HG03108 (cell line): Measurements from ENCODE around the gene STT3B.

ENCODE experiments used
- ATAC-seq: cut with Tn5 transposase; IDR thresholded peaks from one replicate; pipeline ENCODE4 v1.9.1; 2021; ENCODE audit warnings: moderate library complexity; ENCODE audit not compliant: unreplicated experiment

Gene STT3B

GRCh38 chr3:31516757-31517156 lies 16.0 kb upstream of the STT3B start:
- no peak for ATAC-seq

GRCh38 chr3:31521468-31521867 lies 11.3 kb upstream of the STT3B start:
- no peak for ATAC-seq

DNA sequence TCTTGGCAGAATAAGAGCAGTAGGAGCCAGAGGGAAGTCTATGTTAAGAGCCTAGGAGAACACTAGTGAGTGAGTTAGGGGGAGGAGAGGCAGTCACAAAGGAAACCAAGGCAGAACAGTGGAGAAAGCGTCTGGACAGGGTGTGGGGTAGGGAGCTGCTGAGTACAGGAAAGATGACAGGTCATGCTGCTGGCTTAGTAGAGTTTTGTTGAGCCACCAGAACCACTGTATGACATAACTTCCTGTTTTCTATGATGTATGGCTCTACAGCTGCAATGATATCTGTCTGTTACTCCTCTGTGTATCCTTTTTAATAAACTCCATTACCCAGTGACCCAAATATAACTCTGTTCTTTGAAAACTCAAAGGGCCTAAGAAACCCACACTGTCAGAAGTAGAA lies 10.6 kb upstream of the STT3B start:
- ATAC-seq: peak; percentile 49

DNA sequence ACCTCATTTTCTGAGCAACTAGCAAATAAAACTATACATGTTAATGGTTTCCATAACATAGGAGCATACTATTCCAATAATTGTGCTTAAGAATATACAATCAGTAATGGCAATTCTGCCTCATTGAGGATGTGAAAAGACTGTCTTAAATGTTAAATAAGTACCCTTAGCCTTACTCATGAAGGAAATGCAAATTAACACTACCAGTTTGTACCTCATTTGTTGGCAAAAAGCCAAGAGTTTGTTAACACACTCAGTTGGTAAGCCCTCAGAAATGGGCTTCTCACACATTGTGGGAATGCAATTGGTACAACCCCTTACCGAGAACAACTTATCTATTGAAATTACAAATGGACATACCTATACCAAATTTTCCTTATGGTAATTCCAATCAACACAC lies 9.2 kb upstream of the STT3B start:
- no peak for ATAC-seq

GRCh38 chr3:31525532-31525931 lies 7.2 kb upstream of the STT3B start:
- ATAC-seq: no peak

DNA sequence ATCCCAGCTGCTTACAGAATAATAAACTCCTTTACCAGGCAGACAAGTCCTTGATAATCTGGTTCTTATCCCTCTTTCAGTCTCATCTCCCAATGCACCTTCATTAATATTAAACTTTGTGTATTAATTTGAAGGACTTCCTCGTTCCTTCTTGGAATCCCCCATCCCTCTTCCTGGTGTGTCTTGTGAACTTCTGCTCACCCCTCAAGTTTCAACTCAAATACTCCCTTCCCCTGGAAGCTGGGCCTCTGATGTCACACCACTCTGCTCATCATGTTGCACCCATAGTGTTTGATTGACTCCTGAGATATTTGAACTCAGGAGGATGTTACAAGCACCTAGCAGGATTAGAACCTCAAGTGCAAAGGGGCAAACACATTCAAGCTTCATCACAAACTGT lies 3.3 kb upstream of the STT3B start:
- ATAC-seq: no peak

DNA sequence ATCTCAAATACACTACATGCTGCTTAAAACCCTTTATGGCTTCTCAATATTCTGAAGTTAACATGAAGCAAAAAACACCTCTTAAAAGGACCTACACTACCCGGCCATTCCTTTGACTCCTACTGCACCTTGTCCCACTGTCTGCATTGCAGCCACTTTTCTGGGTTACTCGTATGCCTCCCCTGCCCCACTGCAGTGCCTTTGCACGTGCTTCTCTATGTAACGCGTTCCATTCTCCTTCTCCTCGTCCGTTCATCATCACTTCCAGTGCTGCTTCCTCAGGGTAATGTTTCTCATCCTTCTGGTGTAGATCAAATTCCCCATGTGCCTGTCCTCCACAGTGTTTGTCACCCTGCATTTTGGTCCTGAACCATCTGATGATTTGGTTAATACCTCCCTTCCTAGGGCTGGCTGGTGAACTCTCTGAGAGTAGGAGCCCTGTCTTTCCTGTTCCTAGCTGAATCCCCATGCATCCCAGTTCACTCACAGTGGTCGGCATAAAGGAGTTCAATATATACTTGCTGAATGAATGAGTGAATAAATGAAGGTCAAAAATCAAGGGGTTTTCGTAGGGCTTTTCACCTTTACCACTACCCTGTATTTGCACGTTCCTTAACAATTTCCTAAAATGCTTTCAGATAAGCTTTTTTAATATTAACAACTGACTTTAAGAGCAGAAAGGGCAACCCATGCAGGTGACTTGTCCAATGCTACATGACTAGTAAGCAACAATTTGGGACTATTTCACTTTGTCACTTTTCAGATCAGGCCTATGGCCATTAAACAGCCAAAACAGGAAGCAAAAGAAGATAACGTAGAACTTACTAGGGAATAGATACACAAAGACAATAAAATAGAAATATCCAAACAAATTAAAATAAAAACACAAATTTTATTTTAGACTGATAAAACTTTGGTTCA lies 2.4 kb upstream of the STT3B start:
- no peak for ATAC-seq

- ATAC-seq: no peak
Measured at GRCh38 chr3:31530960-31531335, 1.8 kb upstream of the STT3B start.

DNA sequence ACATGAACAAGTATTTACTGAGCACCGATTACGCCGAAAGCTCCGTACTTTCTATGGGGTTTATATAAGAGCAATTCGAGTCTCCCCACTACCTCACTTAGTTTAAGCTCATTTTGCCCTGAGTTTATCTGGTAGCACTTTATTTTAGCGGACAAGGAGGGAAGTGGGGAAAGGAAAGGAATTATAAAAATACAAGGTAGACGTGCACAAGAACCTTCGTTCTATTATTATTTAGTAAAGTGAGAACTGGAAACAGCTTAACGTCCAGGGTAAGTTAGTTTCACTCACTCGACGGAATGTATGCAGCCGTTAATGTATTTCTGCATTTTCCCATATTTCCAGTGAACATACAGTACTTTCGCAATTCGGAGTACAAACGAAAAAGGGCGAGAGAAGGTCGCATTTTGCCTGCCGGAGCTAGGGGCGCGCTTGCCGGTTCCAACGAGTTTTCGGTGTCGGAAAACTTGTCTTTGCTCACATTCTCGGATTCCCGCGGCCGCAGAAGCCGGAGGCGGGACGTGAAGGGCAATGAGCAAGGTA lies 1.2 kb upstream of the STT3B start:
- ATAC-seq: no peak

DNA sequence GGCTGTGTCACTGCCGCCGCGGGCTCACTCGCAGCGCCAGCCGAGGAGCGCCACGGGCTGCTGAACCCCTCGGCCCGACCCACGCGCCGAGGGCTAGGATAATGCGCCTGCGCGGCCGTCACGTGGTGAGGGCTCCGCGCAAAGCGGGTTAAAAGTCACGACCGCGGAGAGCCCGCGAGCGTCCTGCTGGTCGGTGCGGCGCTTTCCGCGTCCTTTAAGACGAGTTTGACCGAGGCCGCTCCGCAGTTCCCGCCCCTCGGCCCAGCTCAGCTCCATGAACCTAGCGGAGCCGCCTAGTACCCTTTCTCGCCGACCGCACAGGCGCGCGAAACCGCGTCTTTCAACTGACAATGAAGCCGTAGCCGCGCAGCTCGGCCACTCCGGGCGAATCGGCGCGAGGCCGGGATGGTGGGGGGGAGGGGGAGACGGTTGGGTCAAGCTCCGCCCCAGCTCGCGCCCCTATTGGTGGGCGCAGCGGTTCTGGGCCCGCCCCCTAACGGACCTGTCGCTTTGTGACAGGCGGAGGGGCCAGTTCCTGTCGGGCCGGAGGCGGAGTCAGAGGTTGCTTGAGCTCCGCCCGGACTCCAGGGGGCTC lies 636 bp upstream of the STT3B start:
- ATAC-seq: peak; percentile 85

DNA sequence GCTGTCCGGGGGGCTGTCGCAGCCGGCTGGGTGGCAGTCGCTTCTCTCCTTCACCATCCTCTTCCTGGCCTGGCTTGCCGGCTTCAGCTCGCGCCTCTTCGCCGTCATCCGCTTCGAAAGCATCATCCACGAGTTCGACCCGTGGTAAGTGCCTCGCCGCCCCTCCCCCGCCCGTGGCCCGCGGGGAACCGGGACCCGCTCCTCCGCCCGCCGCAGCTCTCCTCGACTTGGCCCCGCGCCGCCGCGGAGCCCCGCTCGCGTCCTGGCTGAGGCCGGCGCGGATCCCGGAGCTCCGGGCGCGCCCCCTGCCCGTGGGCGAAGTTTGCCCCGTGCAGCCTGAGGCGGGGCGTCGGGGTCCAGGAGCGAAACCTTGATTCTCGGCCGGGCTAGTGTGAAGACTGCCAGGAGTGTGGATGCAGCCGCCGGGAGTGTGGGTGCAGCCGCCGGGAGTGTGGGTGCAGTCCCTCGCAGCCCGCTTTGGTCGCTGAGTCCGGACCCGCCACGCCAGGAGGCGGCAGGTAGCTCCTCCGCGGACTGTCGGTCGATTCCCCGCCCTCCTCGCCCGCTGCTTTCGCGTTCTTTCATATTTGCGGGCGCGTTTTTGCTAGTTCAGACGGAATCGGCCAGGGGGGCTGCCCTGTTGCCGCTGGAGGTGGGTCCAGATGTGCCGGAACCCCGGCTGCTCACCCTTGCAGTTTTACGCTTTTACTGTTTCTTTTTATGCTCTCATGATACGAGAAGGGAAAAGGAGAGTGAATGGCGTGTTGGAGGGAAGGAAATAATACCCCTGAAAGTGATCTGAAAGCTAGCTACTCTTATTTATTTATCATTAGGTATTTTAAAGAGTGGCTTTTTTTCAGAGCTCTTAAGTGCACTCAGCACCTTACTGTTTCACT lies 692 bp downstream of the STT3B start:
- peak; percentile 0 for ATAC-seq

DNA sequence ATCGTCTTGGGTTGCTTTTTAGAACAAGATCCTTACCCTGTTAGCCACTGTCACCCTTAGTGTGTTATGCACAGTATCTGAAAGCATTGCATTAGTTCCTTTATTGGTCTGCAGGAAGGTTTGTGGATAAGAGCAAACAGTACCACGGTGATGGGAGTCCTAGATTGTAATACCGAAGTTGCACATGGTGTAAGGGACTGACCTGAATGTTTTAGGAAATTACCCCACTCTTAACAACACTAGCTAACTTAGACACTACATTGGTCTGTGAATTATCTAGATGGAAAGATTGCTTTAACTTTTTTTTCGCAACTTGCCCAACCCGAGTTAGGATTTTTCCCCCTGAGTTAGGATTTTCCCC lies 1.3 kb downstream of the STT3B start:
- ATAC-seq: no peak

DNA sequence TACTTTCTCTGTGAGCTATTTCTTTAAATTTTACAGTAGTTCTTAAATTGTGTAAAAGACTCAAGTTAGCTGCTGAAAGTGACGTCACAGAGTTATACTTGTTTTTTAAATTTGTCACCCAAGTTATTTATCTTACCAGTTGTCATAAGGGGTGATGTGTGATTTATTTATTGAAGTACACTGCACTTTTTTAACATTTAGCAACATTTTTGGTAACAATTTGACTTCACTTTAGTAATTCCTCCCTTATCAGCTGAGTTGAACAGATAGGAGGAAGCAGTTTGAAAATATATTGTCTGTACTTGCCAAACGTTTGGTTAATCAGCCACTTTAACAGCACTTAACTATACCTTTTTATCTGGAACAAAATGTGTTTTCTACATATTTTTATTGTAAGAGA lies 3.8 kb downstream of the STT3B start:
- ATAC-seq: no peak

- ATAC-seq: no peak
Measured at GRCh38 chr3:31538801-31539200, 6.1 kb downstream of the STT3B start.

DNA sequence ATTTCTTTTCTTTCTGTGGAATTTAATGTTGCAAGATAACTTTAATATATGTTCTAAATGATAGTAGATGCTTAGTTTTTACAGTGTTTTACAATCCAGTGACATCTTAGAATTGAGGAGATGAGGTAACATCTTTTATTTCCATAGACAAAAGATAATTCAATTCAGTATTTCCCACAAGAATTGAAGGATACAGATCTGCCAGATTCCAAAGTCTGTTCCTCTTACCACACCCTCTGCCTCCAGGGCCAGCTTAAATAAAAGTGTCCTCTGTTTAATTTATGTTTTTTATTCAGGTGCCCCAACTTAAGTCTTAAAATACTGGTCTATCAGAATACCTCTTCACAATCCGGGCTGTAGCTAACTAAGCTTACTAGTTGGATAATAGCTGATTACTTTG lies 6.5 kb downstream of the STT3B start:
- no peak for ATAC-seq

GRCh38 chr3:31541089-31541488 lies 8.4 kb downstream of the STT3B start:
- ATAC-seq: no peak

DNA sequence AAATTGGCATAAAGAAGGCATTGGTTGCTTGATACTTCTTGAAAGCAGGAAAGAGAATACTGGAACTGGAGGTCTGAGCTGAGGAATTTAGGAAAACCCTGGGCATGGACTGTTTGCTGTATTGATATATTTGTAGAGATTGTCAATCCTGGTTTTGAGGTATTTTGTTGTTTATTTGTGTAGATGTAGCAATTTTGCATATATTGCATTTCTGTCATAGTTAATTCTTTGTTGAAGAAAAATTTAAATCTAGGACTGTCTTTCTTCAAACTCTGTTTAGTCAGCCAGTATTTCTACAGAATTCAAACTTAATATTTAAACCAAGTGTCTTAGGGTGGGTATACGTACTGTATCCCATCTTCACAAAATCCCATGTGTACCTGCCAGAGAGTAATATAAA lies 9.5 kb downstream of the STT3B start:
- ATAC-seq: no peak

DNA sequence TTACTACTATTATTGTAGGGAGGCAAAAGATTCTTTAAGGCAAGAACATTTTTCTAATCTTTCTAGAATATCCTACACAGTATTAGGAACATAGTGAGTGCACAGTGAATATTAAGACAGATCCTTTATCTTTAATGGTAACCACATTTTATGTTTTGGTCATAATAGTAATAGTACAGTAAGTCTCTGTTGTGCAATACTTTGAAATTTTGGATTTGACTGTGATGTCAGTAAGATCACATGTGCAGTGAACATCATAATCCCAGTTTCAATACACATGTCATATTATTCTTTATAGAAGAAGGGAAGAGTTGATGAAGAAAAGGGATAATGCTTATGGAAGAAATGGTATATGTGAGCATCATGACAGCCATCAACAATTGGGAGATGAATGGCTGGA lies 10.7 kb downstream of the STT3B start:
- ATAC-seq: no peak

DNA sequence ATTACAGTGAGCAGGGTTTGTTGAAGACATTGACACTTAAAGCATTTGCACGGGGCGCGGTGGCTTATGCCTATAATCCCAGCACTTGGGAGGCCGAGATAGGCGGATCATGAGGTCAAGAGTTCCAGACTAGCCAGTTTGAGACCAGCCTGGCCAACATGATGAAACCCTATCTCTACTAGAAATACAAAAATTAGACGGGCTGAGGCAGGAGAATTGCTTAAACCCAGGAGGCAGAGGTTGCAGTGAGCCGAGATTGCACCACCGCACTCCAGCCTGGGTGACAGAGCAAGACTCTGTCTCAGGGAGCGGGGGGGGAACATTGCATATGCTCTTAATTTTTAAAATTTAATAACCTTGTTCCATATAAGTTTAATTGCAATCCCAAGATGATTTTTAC lies 11.9 kb downstream of the STT3B start:
- no peak for ATAC-seq

DNA sequence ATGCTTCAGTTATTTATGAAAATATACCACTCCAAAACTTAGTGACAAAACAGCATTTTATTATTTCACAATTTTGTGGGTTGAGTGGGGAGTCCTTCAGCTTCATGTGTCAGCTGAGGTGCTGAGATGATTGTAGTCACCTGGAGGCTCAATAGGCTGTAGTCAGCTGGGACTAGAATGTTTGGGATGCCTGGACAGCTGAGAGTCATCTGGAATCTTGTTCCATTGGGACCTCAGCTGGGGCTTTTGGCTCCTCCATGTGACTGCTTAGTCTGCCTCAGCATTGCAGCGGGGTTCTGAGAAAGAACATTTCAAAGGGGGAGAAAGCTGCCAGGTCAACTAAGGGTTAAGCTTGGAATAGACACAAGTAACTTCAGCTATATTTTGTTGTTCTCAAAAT lies 13.4 kb downstream of the STT3B start:
- no peak for ATAC-seq

GRCh38 chr3:31546725-31547124 lies 14.0 kb downstream of the STT3B start:
- no peak for ATAC-seq
